Measurements from ENCODE around the gene BIRC2. TPM values are rescaled to one million over a fixed set of nuclear protein-coding genes. Genes with fewer than 3 reads are reported as not detected.

Gene BIRC2
- total and polyA plus RNA-seq, 2 experiments from 2014 or later, result 15.3 to 25.2 TPM

- H3K27ac Mint-ChIP-seq, result no peak overlapping the region
Measured at GRCh38 chr11:102395720-102396393, 48.8 kb downstream of the BIRC2 start.

GRCh38 chr11:102396708-102397563, 49.9 kb downstream of the BIRC2 start:
- Histone ChIP-seq H3K27me3 (ENCODE audit: insufficient read depth) (no peaks in the 10 kb centered on the region), H3F3A (replicated peaks; ENCODE audit: low read depth) (no peaks in the 10 kb centered on the region), H3K79me2 (replicated peaks; ENCODE audit: insufficient read depth) (no peaks in the 10 kb centered on the region), H3K4me3 (no peak overlapping the region), H3K9me2 (ENCODE audit: insufficient read depth) (no peaks in the 10 kb centered on the region), H3K36me3 (ENCODE audit: insufficient read depth) (no peaks in the 10 kb centered on the region; the same call in 1 of the 2 replicates), H2AFZ (no peak overlapping the region), H3K4me2 (no peak overlapping the region), H3K27ac (ENCODE audit: low read depth) (no peak overlapping the region), H3K4me1 (ENCODE audit: insufficient read depth) (no peaks in the 10 kb centered on the region), H4K20me1 (replicated peaks; ENCODE audit: insufficient read depth) (no peaks in the 10 kb centered on the region; the same call in 1 of the 2 replicates)
- Mint-ChIP-seq H3K27ac (no peak overlapping the region), H3K4me1 (no peaks in the 10 kb centered on the region), H3K36me3 (ENCODE audit: low read depth) (peaks cover 14% of the 10 kb centered on the region; the same call in 2 of the 3 replicates), H3K9me3 (no peaks in the 10 kb centered on the region), H3K27me3 (ENCODE audit: insufficient read depth, low read depth, poor library complexity) (peaks cover 7% of the 10 kb centered on the region), H3K4me3 (no peak overlapping the region)
- TF ChIP-seq JUNB (IDR thresholded peaks at IDR 0.05; ENCODE audit: unreplicated experiment), result no peak
- ATAC-seq (no peak), DNase-seq (ENCODE audit: low spot score) (no peak)

More at GRCh38 chr11:102395720-102396393, 48.8 kb downstream of the BIRC2 start:
- Histone ChIP-seq H3K4me1 (ENCODE audit: insufficient read depth) (no peaks in the 10 kb centered on the region), H2AFZ (no peak overlapping the region), H3K27ac (ENCODE audit: low read depth) (no peak overlapping the region), H3K4me3 (no peak overlapping the region), H3K36me3 (ENCODE audit: insufficient read depth) (no peaks in the 10 kb centered on the region; the same call in 1 of the 2 replicates), H3F3A (replicated peaks; ENCODE audit: low read depth) (no peaks in the 10 kb centered on the region), H3K4me2 (no peak overlapping the region), H3K79me2 (replicated peaks; ENCODE audit: insufficient read depth) (no peaks in the 10 kb centered on the region), H3K9me2 (ENCODE audit: insufficient read depth) (no peaks in the 10 kb centered on the region), H4K20me1 (replicated peaks; ENCODE audit: insufficient read depth) (no peaks in the 10 kb centered on the region; the same call in 1 of the 2 replicates), H3K27me3 (ENCODE audit: insufficient read depth) (no peaks in the 10 kb centered on the region)
- H3K36me3 Mint-ChIP-seq (ENCODE audit: low read depth), result peaks cover 4% of the 10 kb centered on the region; the same call in 2 of the 3 replicates
- DNase-seq (ENCODE audit: low spot score) (no peak), ATAC-seq (no peak)
- H3K4me3 Mint-ChIP-seq, result no peak overlapping the region
- peaks cover 9% of the 10 kb centered on the region for H3K27me3 Mint-ChIP-seq (ENCODE audit: insufficient read depth, low read depth, poor library complexity)
- no peaks in the 10 kb centered on the region for H3K4me1 Mint-ChIP-seq
- no peaks in the 10 kb centered on the region for H3K9me3 Mint-ChIP-seq
- 0 out of 4 replicates have a peak, but pooled peaks of 1 of the 2 experiments have one; percentile 2 for TF ChIP-seq CTCF (conservative IDR thresholded peaks at IDR 0.05; ENCODE audit: low read depth in 2 of 2)
- no peak for TF ChIP-seq EZH2phosphoT487 (IDR thresholded peaks at IDR 0.05; ENCODE audit: unreplicated experiment)

GRCh38 chr11:102398297-102398696, 51.3 kb downstream of the BIRC2 start:
- Mint-ChIP-seq H3K36me3 (ENCODE audit: low read depth) (peaks cover 15% of the 10 kb centered on the region; the same call in 2 of the 3 replicates), H3K27me3 (ENCODE audit: insufficient read depth, low read depth, poor library complexity) (no peaks in the 10 kb centered on the region), H3K9me3 (no peaks in the 10 kb centered on the region), H3K27ac (no peak overlapping the region), H3K4me1 (no peaks in the 10 kb centered on the region), H3K4me3 (no peak overlapping the region)
- no peaks in the 10 kb centered on the region for H3F3A ChIP-seq (replicated peaks; ENCODE audit: low read depth)
- no peaks in the 10 kb centered on the region; the same call in 1 of the 2 replicates for H4K20me1 ChIP-seq (replicated peaks; ENCODE audit: insufficient read depth)
- H3K4me1 ChIP-seq (ENCODE audit: insufficient read depth), result no peaks in the 10 kb centered on the region
- H2AFZ ChIP-seq, result no peak overlapping the region
- ATAC-seq (no peak), DNase-seq (ENCODE audit: low spot score) (no peak)
- no peaks in the 10 kb centered on the region for H3K79me2 ChIP-seq (replicated peaks; ENCODE audit: insufficient read depth)
- no peaks in the 10 kb centered on the region for H3K9me2 ChIP-seq (ENCODE audit: insufficient read depth)
- no peak overlapping the region for H3K4me3 ChIP-seq
- H3K4me2 ChIP-seq, result no peak overlapping the region
- H3K27me3 ChIP-seq (ENCODE audit: insufficient read depth), result no peaks in the 10 kb centered on the region
- no peaks in the 10 kb centered on the region; the same call in 1 of the 2 replicates for H3K36me3 ChIP-seq (ENCODE audit: insufficient read depth)
- no peak overlapping the region for H3K27ac ChIP-seq (ENCODE audit: low read depth)
- TF ChIP-seq EZH2phosphoT487 (IDR thresholded peaks at IDR 0.05; ENCODE audit: unreplicated experiment) (no peak), CREB1 (CRISPR knock-in tag; IDR thresholded peaks at IDR 0.05; ENCODE audit: low read depth) (no peak), EZH2 (IDR thresholded peaks at IDR 0.05; ENCODE audit: low read depth, unreplicated experiment) (no peak), JUNB (IDR thresholded peaks at IDR 0.05; ENCODE audit: unreplicated experiment) (no peak), STAT1 (IDR thresholded peaks at IDR 0.05; ENCODE audit: unreplicated experiment) (no peak), ZNF331 (CRISPR knock-in tag; IDR thresholded peaks at IDR 0.05; ENCODE audit: low read depth) (no peak), POLR2AphosphoS5 (IDR thresholded peaks at IDR 0.05; ENCODE audit: low read depth) (no peak), ZNF114 (CRISPR knock-in tag; IDR thresholded peaks at IDR 0.05) (no peak), CTCF (conservative IDR thresholded peaks at IDR 0.05; ENCODE audit: low read depth in 2 of 2) (no peak)
- TF ChIP-seq, protein P1, sequence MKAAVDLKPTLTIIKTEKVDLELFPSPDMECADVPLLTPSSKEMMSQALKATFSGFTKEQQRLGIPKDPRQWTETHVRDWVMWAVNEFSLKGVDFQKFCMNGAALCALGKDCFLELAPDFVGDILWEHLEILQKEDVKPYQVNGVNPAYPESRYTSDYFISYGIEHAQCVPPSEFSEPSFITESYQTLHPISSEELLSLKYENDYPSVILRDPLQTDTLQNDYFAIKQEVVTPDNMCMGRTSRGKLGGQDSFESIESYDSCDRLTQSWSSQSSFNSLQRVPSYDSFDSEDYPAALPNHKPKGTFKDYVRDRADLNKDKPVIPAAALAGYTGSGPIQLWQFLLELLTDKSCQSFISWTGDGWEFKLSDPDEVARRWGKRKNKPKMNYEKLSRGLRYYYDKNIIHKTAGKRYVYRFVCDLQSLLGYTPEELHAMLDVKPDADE (IDR thresholded peaks at IDR 0.05), result no peak

Data from GM23338 (cell line).